H1 (cell line): Measurements from ENCODE around the gene ADH4. TPM values are rescaled to one million over a fixed set of nuclear protein-coding genes. Genes with fewer than 3 reads are reported as not detected.

Experiments
- CTCF ChIA-PET: fragments of 300-600 bp; sonication (Branson Sonifier 250); formaldehyde crosslinking; loops from one replicate; lab custom pipeline; 2021; ENCODE audit not compliant: partially characterized antibody; lab: Charles Lee
- POLR2A ChIA-PET: fragments of 300-600 bp; sonication (Branson Sonifier 250); formaldehyde crosslinking; loops from one replicate; lab custom pipeline; 2021; ENCODE audit warnings: inconsistent platforms; ENCODE audit not compliant: partially characterized antibody; lab: Charles Lee
- DNase-seq, 2 experiments: peaks; one replicate each; pipeline versions ENCODE4 v3.0.0 to v3.0.0-alpha.2; 2010 to 2022; ENCODE audit warnings: low spot score in 2 of 2, low read depth in 1 of 2, mixed read lengths in 1 of 2
- FAIRE-seq: peaks from 2 replicates; lab custom pipeline; 2011; peaks lifted over from hg19 to GRCh38; lab: Jason Lieb, UNC
- H2AFZ ChIP-seq: 2 replicates; pipeline ENCODE4 v1.8.1; 2012; ENCODE audit warnings: low read length, inconsistent platforms
- H2AK5ac ChIP-seq: 2 replicates; pipeline ENCODE4 v1.6.1; 2013; ENCODE audit warnings: low read depth, low read length
- H2BK120ac ChIP-seq: replicated peaks from 2 replicates; pipeline ENCODE3; 2013; ENCODE audit warnings: low read depth, low read length, inconsistent platforms
- H2BK12ac ChIP-seq: 2 replicates; pipeline ENCODE4 v1.6.1; 2013; ENCODE audit warnings: low read depth, low read length
- H2BK15ac ChIP-seq: 2 replicates; pipeline ENCODE4 v1.6.1; 2013; ENCODE audit warnings: low read length
- H2BK20ac ChIP-seq: 2 replicates; pipeline ENCODE4 v1.6.1; 2013; ENCODE audit warnings: low read length
- H2BK5ac ChIP-seq: 2 replicates; pipeline ENCODE4 v1.6.1; 2013; ENCODE audit warnings: low read depth, low read length
- H3K14ac ChIP-seq: 2 replicates; pipeline ENCODE4 v1.6.1; 2013; ENCODE audit warnings: inconsistent platforms; ENCODE audit not compliant: insufficient read length
- H3K18ac ChIP-seq: 2 replicates; pipeline ENCODE4 v1.6.1; 2013; ENCODE audit warnings: low read length; ENCODE audit errors: extremely low read depth
- H3K23ac ChIP-seq: 2 replicates; pipeline ENCODE4 v1.6.1; 2013; ENCODE audit warnings: inconsistent platforms; ENCODE audit not compliant: insufficient read length
- H3K23me2 ChIP-seq: 2 replicates; pipeline ENCODE4 v1.6.1; 2013; ENCODE audit warnings: low read depth, low read length
- H3K27ac ChIP-seq: 2 replicates; pipeline ENCODE4 v1.6.1; 2011; ENCODE audit warnings: low read depth, low read length, inconsistent platforms
- H3K27me3 ChIP-seq, 4 experiments: replicated peaks in 1 of 4; 1 replicate in 1 of 4; 2 replicates in 3 of 4; pipeline versions ENCODE4 v1.6.1 to v1.8.1; 2011 to 2013; ENCODE audit warnings: low read length in 3 of 4, mild to moderate bottlenecking in 3 of 4, inconsistent platforms in 2 of 4, mixed read lengths in 2 of 4, moderate library complexity in 1 of 4; ENCODE audit not compliant: control insufficient read depth in 3 of 4, insufficient read depth in 3 of 4; ENCODE audit errors: extremely low read depth in 1 of 4
- H3K36me3 ChIP-seq, 4 experiments: 2 replicates each; pipeline versions ENCODE4 v1.6.1 to v1.8.1; 2011 to 2013; ENCODE audit warnings: mild to moderate bottlenecking in 4 of 4, low read length in 3 of 4, moderate library complexity in 2 of 4, control low read depth in 1 of 4, inconsistent platforms in 1 of 4; ENCODE audit not compliant: insufficient read depth in 4 of 4, control insufficient read depth in 2 of 4
- H3K4ac ChIP-seq: replicated peaks from 2 replicates; pipeline ENCODE3; 2013; ENCODE audit warnings: low read length, low read depth, mixed read lengths, inconsistent platforms; ENCODE audit not compliant: insufficient read length
- H3K4me1 ChIP-seq, 4 experiments: replicated peaks in 1 of 4; 1 replicate in 1 of 4; 2 replicates in 3 of 4; pipeline versions ENCODE4 v1.6.1 to v1.8.1; 2011 to 2013; ENCODE audit warnings: low read length in 3 of 4, inconsistent platforms in 2 of 4, mixed read lengths in 1 of 4; ENCODE audit not compliant: insufficient read depth in 4 of 4, control insufficient read depth in 3 of 4
- H3K4me2 ChIP-seq, 2 experiments: 2 replicates each; pipeline versions ENCODE4 v1.6.1 to v1.8.1; 2011 to 2013; ENCODE audit warnings: low read depth in 2 of 2, low read length in 2 of 2, control low read depth in 1 of 2, inconsistent platforms in 1 of 2, mild to moderate bottlenecking in 1 of 2; ENCODE audit not compliant: insufficient read depth in 1 of 2
- H3K4me3 ChIP-seq, 4 experiments: fragments of 200-600, 300-600 bp in 1 of 4; sonication (generic), shearing (Covaris generic), sonication (Bioruptor Twin) in 1 of 4; 2 replicates each; pipeline versions ENCODE4 v1.5.1 to v1.8.1; 2011 to 2016; ENCODE audit warnings: low read length in 4 of 4, low read depth in 3 of 4, control low read depth in 2 of 4, inconsistent platforms in 2 of 4, mild to moderate bottlenecking in 2 of 4, mixed read lengths in 1 of 4, moderate library complexity in 1 of 4; ENCODE audit not compliant: insufficient read depth in 2 of 4; ENCODE audit errors: extremely low read depth in 1 of 4
- H3K56ac ChIP-seq: replicated peaks from 2 replicates; pipeline ENCODE3; 2013; ENCODE audit warnings: low read depth, mild to moderate bottlenecking, mixed read lengths, low read length, inconsistent platforms; ENCODE audit not compliant: insufficient read length
- H3K79me1 ChIP-seq: 2 replicates; pipeline ENCODE4 v1.6.1; 2013; ENCODE audit warnings: low read depth, low read length, control low read depth
- H3K79me2 ChIP-seq, 2 experiments: 2 replicates each; pipeline versions ENCODE4 v1.6.1 to v1.8.1; 2012 to 2013; ENCODE audit warnings: low read length in 2 of 2, mild to moderate bottlenecking in 2 of 2, inconsistent platforms in 1 of 2; ENCODE audit not compliant: insufficient read depth in 2 of 2, control insufficient read depth in 1 of 2
- H3K9ac ChIP-seq, 4 experiments: replicated peaks in 1 of 4; 1 replicate in 1 of 4; 2 replicates in 3 of 4; pipeline versions ENCODE4 v1.6.1 to v1.8.1; 2011 to 2013; ENCODE audit warnings: low read depth in 3 of 4, low read length in 3 of 4, control low read depth in 2 of 4, mild to moderate bottlenecking in 2 of 4, moderate library complexity in 2 of 4, inconsistent platforms in 1 of 4; ENCODE audit errors: extremely low read depth in 1 of 4
- H3K9me3 ChIP-seq, 2 experiments: 2 replicates each; pipeline versions ENCODE4 v1.6.1 to v1.8.1; 2012 to 2013; ENCODE audit warnings: mild to moderate bottlenecking in 2 of 2, moderate library complexity in 2 of 2, control low read depth in 1 of 2, inconsistent platforms in 1 of 2, low read depth in 1 of 2, low read length in 1 of 2, mixed read lengths in 1 of 2; ENCODE audit not compliant: insufficient read depth in 2 of 2
- H4K20me1 ChIP-seq, 2 experiments: replicated peaks in 1 of 2; 2 replicates each; pipeline versions ENCODE3 to v1.8.1; 2011 to 2013; ENCODE audit warnings: inconsistent platforms in 2 of 2, low read length in 2 of 2, mild to moderate bottlenecking in 1 of 2; ENCODE audit not compliant: insufficient read depth in 2 of 2, control insufficient read depth in 1 of 2
- H4K5ac ChIP-seq: 2 replicates; pipeline ENCODE4 v1.6.1; 2013; ENCODE audit warnings: low read length, low read depth, mixed read lengths, inconsistent platforms; ENCODE audit not compliant: insufficient read length
- H4K8ac ChIP-seq: 2 replicates; pipeline ENCODE4 v1.8.0; 2013; ENCODE audit warnings: mild to moderate bottlenecking, moderate library complexity, low read length, inconsistent platforms; ENCODE audit not compliant: insufficient read depth; ENCODE audit errors: extremely low read depth
- H4K91ac ChIP-seq: replicated peaks from 2 replicates; pipeline ENCODE3; 2013; ENCODE audit warnings: low read length, mixed read lengths, inconsistent platforms; ENCODE audit not compliant: insufficient read length
- BCL11A ChIP-seq, 2 experiments: IDR thresholded peaks; one replicate each; pipeline ENCODE4 v1.6.1; 2011; ENCODE audit warnings: low read depth in 2 of 2, low read length in 2 of 2, mild to moderate bottlenecking in 2 of 2
- BRCA1 ChIP-seq: IDR thresholded peaks from 2 replicates; pipeline ENCODE4 v1.6.1; 2012; ENCODE audit warnings: low read depth, low read length, improper control_type of control experiment
- CREB1 ChIP-seq: IDR thresholded peaks from 2 replicates; pipeline ENCODE4 v1.6.1; 2012; ENCODE audit warnings: inconsistent platforms
- CTBP2 ChIP-seq: IDR thresholded peaks from 2 replicates; pipeline ENCODE4 v1.7.0; 2011; ENCODE audit warnings: borderline replicate concordance, mild to moderate bottlenecking, moderate library complexity, mixed read lengths, low read length; ENCODE audit not compliant: insufficient read depth, insufficient read length
- EP300 ChIP-seq, 2 experiments: IDR thresholded peaks; 1 replicate in 1 of 2; 2 replicates in 1 of 2; pipeline ENCODE4 v1.6.1; 2011 to 2012; ENCODE audit warnings: low read depth in 2 of 2, low read length in 2 of 2, mild to moderate bottlenecking in 2 of 2, borderline replicate concordance in 1 of 2, inconsistent platforms in 1 of 2, moderate library complexity in 1 of 2
- EZH2 ChIP-seq: fragments of 200-600 bp; sonication (generic); IDR thresholded peaks from 2 replicates; pipeline ENCODE4 v1.7.1; 2012; ENCODE audit warnings: low read depth, mild to moderate bottlenecking, moderate library complexity, low read length, inconsistent platforms; ENCODE audit not compliant: severe bottlenecking
- GTF2F1 ChIP-seq: IDR thresholded peaks from 2 replicates; pipeline ENCODE4 v1.6.1; 2012; ENCODE audit warnings: low read depth, low read length, improper control_type of control experiment, borderline replicate concordance
- JUN ChIP-seq: IDR thresholded peaks from 2 replicates; pipeline ENCODE4 v1.6.1; 2011; ENCODE audit warnings: low read depth, mild to moderate bottlenecking, improper control_type of control experiment, low read length
- POLR2A ChIP-seq, 2 experiments: IDR thresholded peaks; 1 replicate in 1 of 2; 2 replicates in 1 of 2; pipeline ENCODE4 v1.6.1; 2011; ENCODE audit warnings: low read depth in 2 of 2, low read length in 2 of 2, mild to moderate bottlenecking in 2 of 2; ENCODE audit errors: control extremely low read depth in 1 of 2
- SP4 ChIP-seq: IDR thresholded peaks from 2 replicates; pipeline ENCODE4 v1.6.1; 2012; ENCODE audit warnings: low read length, inconsistent platforms
- SRF ChIP-seq: IDR thresholded peaks from 2 replicates; pipeline ENCODE4 v1.6.1; 2011; ENCODE audit warnings: mild to moderate bottlenecking, low read depth, low read length, moderate library complexity
- WGBS, 2 experiments: shearing (Covaris generic) in 1 of 2; methylation state at CpG; one replicate each; pipeline versions ENCODE4 v1.1.6 to v1.1.7; 2013 to 2015; ENCODE audit warnings: low lambda C conversion rate in 2 of 2, mixed read lengths in 2 of 2, inconsistent platforms in 1 of 2, low coverage in 1 of 2, missing lambda C conversion rate in 1 of 2; ENCODE audit not compliant: insufficient replicate concordance in 2 of 2, insufficient coverage in 1 of 2, insufficient read length in 1 of 2; ENCODE audit errors: extremely low coverage in 1 of 2, missing lambda C conversion rate in 1 of 2; 5-methylcytosine and 5-hydroxymethylcytosine counted together
- polyA plus RNA-seq, 7 experiments: library from polyadenylated mRNA; depleted of rRNA in 3 of 7; stranded (reverse) in 5 of 7; unstranded in 2 of 7; fragments of >200 nt in 5 of 7; fragments of 200-250 nt in 2 of 7; gene quantifications; 1 replicate in 5 of 7; 2 replicates in 1 of 7; 4 replicates in 1 of 7; pipeline versions ENCODE4 v1.2.1 to v1.2.3, GENCODE V29; 2011 to 2013; ENCODE audit warnings: missing spikeins in 2 of 7, mixed read lengths in 2 of 7
- total RNA-seq: library from RNA; stranded (reverse); fragmentation: NEBNext Ultra II Directional; extraction: Animal tissue kit (Norgen Biotek cat#: 25700); gene quantifications from 2 replicates; pipeline ENCODE4 v1.2.1, GENCODE V29; 2021
- TF ChIP-seq, protein P1 (sequence below), 3 experiments: IDR thresholded peaks; 1 replicate in 2 of 3; 2 replicates in 1 of 3; pipeline versions ENCODE4 v1.5.1 to v1.6.1; 2011; ENCODE audit warnings: low read length in 3 of 3, mild to moderate bottlenecking in 3 of 3, inconsistent platforms in 2 of 3, low read depth in 1 of 3, moderate library complexity in 1 of 3; ENCODE audit not compliant: insufficient read depth in 1 of 3; ENCODE audit errors: control extremely low read depth in 1 of 3

Gene ADH4
- total and polyA plus RNA-seq, 2 of the 8 experiments (the other 6 are each of a cell fraction or from before 2014, with no cell fraction given): not detected

GRCh38 chr4:99144587-99144986 lies 490 bp upstream of the ADH4 start:
- POLR2A ChIA-PET: no interaction called here
- WGBS, 2 experiments: 100% methylated on average over 1 of the region's 1 CpG; no CpG with 5 or more reads in 1 of the 2 experiments
- no peaks in the 10 kb centered on the region for H3K79me1 ChIP-seq
- no peak for TF ChIP-seq EZH2
- no peak for TF ChIP-seq CTBP2
- no peak for TF ChIP-seq BRCA1
- TF ChIP-seq BCL11A (IDR thresholded peaks at IDR 0.05; ENCODE audit: low read depth in 2 of 2, low read length in 2 of 2): no peak
- no peak for TF ChIP-seq SRF
- no peak for TF ChIP-seq EP300 (IDR thresholded peaks at IDR 0.05; ENCODE audit: borderline replicate concordance in 1 of 2, low read depth in 2 of 2, low read length in 2 of 2)
- TF ChIP-seq, protein P1, sequence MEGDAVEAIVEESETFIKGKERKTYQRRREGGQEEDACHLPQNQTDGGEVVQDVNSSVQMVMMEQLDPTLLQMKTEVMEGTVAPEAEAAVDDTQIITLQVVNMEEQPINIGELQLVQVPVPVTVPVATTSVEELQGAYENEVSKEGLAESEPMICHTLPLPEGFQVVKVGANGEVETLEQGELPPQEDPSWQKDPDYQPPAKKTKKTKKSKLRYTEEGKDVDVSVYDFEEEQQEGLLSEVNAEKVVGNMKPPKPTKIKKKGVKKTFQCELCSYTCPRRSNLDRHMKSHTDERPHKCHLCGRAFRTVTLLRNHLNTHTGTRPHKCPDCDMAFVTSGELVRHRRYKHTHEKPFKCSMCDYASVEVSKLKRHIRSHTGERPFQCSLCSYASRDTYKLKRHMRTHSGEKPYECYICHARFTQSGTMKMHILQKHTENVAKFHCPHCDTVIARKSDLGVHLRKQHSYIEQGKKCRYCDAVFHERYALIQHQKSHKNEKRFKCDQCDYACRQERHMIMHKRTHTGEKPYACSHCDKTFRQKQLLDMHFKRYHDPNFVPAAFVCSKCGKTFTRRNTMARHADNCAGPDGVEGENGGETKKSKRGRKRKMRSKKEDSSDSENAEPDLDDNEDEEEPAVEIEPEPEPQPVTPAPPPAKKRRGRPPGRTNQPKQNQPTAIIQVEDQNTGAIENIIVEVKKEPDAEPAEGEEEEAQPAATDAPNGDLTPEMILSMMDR (IDR thresholded peaks at IDR 0.05; ENCODE audit: control extremely low read depth in 1 of 3, insufficient read depth in 1 of 3, low read depth in 1 of 3, low read length in 3 of 3): no peak
- TF ChIP-seq JUN: no peak
- no peak for TF ChIP-seq GTF2F1
- TF ChIP-seq SP4: no peak
- TF ChIP-seq CREB1: no peak
- TF ChIP-seq POLR2A (IDR thresholded peaks at IDR 0.05; ENCODE audit: control extremely low read depth in 1 of 2, low read depth in 2 of 2, low read length in 2 of 2): no peak

More at GRCh38 chr4:99144587-99144986, 490 bp upstream of the ADH4 start:
- no peak overlapping the region for H3K4ac ChIP-seq
- H3K56ac ChIP-seq: no peak overlapping the region
- H2BK20ac ChIP-seq: no peak overlapping the region
- no peak overlapping the region for H2AK5ac ChIP-seq
- peaks cover 2 to 3% of the 10 kb centered on the region in 2 experiments; a peak in 1 of 4 replicates for H3K9me3 ChIP-seq
- H4K91ac ChIP-seq: no peak overlapping the region
- no peak overlapping the region for H3K23ac ChIP-seq
- no peak overlapping the region for H3K9ac ChIP-seq
- no peak overlapping the region for H2BK15ac ChIP-seq
- CTCF ChIA-PET: interaction anchor here (1.0 kb wide), 1 partner anchor 12 kb away, joined by 3 read pairs; no protein-coding TSS in a partner anchor
- no peaks in the 10 kb centered on the region for H3K36me3 ChIP-seq
- H4K8ac ChIP-seq: no peak overlapping the region
- no peaks in the 10 kb centered on the region for H3K27me3 ChIP-seq
- H4K20me1 ChIP-seq: no peaks in the 10 kb centered on the region
- H3K4me1 ChIP-seq: no peaks in the 10 kb centered on the region; a peak in 2 of 7 replicates
- no peak overlapping the region for H2BK5ac ChIP-seq
- H3K4me2 ChIP-seq: no peak overlapping the region
- no peak overlapping the region for H2AFZ ChIP-seq
- no peaks in the 10 kb centered on the region for H3K23me2 ChIP-seq
- no peak overlapping the region for H4K5ac ChIP-seq
- no peaks in the 10 kb centered on the region for H3K79me2 ChIP-seq
- H3K18ac ChIP-seq: no peak overlapping the region
- DNase-seq (no peak), FAIRE-seq (no peak)
- H3K4me3 ChIP-seq: no peak overlapping the region
- no peak overlapping the region for H2BK12ac ChIP-seq
- H2BK120ac ChIP-seq: no peak overlapping the region
- H3K14ac ChIP-seq: no peak overlapping the region
- no peak overlapping the region for H3K27ac ChIP-seq
